WTC11 (cell line): Measurements from ENCODE around the gene RMND5B. TPM values are rescaled to one million over a fixed set of nuclear protein-coding genes. Genes with fewer than 3 reads are reported as not detected.

Source experiments
- ATAC-seq: fragments of 200-7000 bp; cut with Tn5 transposase; 2 replicates; pipeline ENCODE4 v1.10.0; 2021; ENCODE audit warnings: mild to moderate bottlenecking, moderate library complexity
- CTCF ChIA-PET: fragments of 300-600 bp; sonication (Branson Sonifier 250); formaldehyde crosslinking; loops from one replicate; lab custom pipeline; 2021; ENCODE audit warnings: antibody characterized with exemption; lab: Charles Lee
- POLR2A ChIA-PET: fragments of 350-600 bp; sonication (Branson Sonifier 250); formaldehyde crosslinking; loops from one replicate; lab custom pipeline; 2021; ENCODE audit warnings: antibody characterized with exemption; lab: Charles Lee
- DNase-seq: peaks from one replicate; pipeline ENCODE4 v3.0.0; 2021; ENCODE audit warnings: low spot score
- H3K27ac Mint-ChIP-seq: 2 replicates; pipeline ENCODE4 v1.8.0; 2021; ENCODE audit warnings: mixed read lengths
- H3K27me3 Mint-ChIP-seq: 2 replicates; pipeline ENCODE4 v1.8.0; 2021; ENCODE audit warnings: low read depth, mild to moderate bottlenecking, moderate library complexity, mixed read lengths
- H3K36me3 Mint-ChIP-seq: 2 replicates; pipeline ENCODE4 v1.8.0; 2021; ENCODE audit warnings: mixed read lengths
- H3K4me1 Mint-ChIP-seq: 2 replicates; pipeline ENCODE4 v1.8.0; 2022; ENCODE audit warnings: mixed read lengths
- H3K4me3 Mint-ChIP-seq: 2 replicates; pipeline ENCODE4 v1.8.0; 2021; ENCODE audit warnings: mild to moderate bottlenecking, moderate library complexity, mixed read lengths
- H3K9me3 Mint-ChIP-seq: 2 replicates; pipeline ENCODE4 v1.8.0; 2021; ENCODE audit warnings: mixed read lengths
- ATF3 ChIP-seq: sonication (generic); formaldehyde crosslinking; conservative IDR thresholded peaks from 2 replicates; pipeline ENCODE4 v1.8.1; 2022; ENCODE audit warnings: mild to moderate bottlenecking, missing genetic modification reagents
- ATF6 ChIP-seq: sonication (generic); formaldehyde crosslinking; IDR thresholded peaks from 2 replicates; pipeline ENCODE4 v1.8.1; 2023; ENCODE audit warnings: mild to moderate bottlenecking, missing genetic modification reagents
- CREM ChIP-seq: sonication (generic); formaldehyde crosslinking; IDR thresholded peaks from 2 replicates; pipeline ENCODE4 v1.8.1; 2022; ENCODE audit warnings: mild to moderate bottlenecking, missing genetic modification reagents, moderate library complexity
- CTCF ChIP-seq: fragments of 200-600 bp; IDR thresholded peaks from 2 replicates; pipeline ENCODE4 v1.8.0; 2022; ENCODE audit warnings: antibody characterized with exemption
- FOXP4 ChIP-seq: sonication (generic); formaldehyde crosslinking; IDR thresholded peaks from 2 replicates; pipeline ENCODE4 v1.8.0; 2022; ENCODE audit warnings: mild to moderate bottlenecking, missing genetic modification reagents
- GTF2I ChIP-seq: fragments of 250-450 bp; sonication (Bioruptor Pico); conservative IDR thresholded peaks from 2 replicates; pipeline ENCODE4 v1.4.0; 2021; ENCODE audit warnings: mild to moderate bottlenecking
- JUN ChIP-seq: sonication (generic); formaldehyde crosslinking; IDR thresholded peaks from 2 replicates; pipeline ENCODE4 v1.8.0; 2023; ENCODE audit warnings: mild to moderate bottlenecking, missing genetic modification reagents
- KAT7 ChIP-seq: sonication (generic); formaldehyde crosslinking; IDR thresholded peaks from 2 replicates; pipeline ENCODE4 v1.8.1; 2023; ENCODE audit warnings: missing genetic modification reagents, mild to moderate bottlenecking, borderline replicate concordance
- MAX ChIP-seq: sonication (generic); formaldehyde crosslinking; IDR thresholded peaks from 2 replicates; pipeline ENCODE4 v1.8.0; 2022; ENCODE audit warnings: mild to moderate bottlenecking, missing genetic modification reagents
- RELA ChIP-seq: sonication (generic); formaldehyde crosslinking; IDR thresholded peaks from 2 replicates; pipeline ENCODE4 v1.8.1; 2022; ENCODE audit warnings: missing genetic modification reagents, mild to moderate bottlenecking, borderline replicate concordance
- SOX15 ChIP-seq: fragments of 250-450 bp; sonication (Bioruptor Pico); IDR thresholded peaks from 2 replicates; pipeline ENCODE4 v1.9.0; 2021; ENCODE audit warnings: mild to moderate bottlenecking
- STAT6 ChIP-seq: sonication (generic); formaldehyde crosslinking; conservative IDR thresholded peaks from 2 replicates; pipeline ENCODE4 v1.8.1; 2023; ENCODE audit warnings: mild to moderate bottlenecking, low read depth, missing genetic modification reagents, moderate library complexity
- USF1 ChIP-seq: sonication (generic); formaldehyde crosslinking; IDR thresholded peaks from 2 replicates; pipeline ENCODE4 v1.8.0; 2022; ENCODE audit warnings: mild to moderate bottlenecking, missing genetic modification reagents
- ZMAT4 ChIP-seq: fragments of 250-450 bp; sonication (Bioruptor Pico); IDR thresholded peaks from 2 replicates; pipeline ENCODE4 v1.9.0; 2021; ENCODE audit warnings: mild to moderate bottlenecking
- ZNF121 ChIP-seq: sonication (generic); formaldehyde crosslinking; IDR thresholded peaks from 2 replicates; pipeline ENCODE4 v1.8.0; 2023; ENCODE audit warnings: missing genetic modification reagents
- ZNF281 ChIP-seq: sonication (generic); formaldehyde crosslinking; IDR thresholded peaks from 2 replicates; pipeline ENCODE4 v1.8.0; 2023; ENCODE audit warnings: mild to moderate bottlenecking, missing genetic modification reagents
- ZNF425 ChIP-seq: fragments of 250-450 bp; sonication (Bioruptor Pico); conservative IDR thresholded peaks from 2 replicates; pipeline ENCODE4 v1.9.0; 2021; ENCODE audit warnings: mild to moderate bottlenecking
- total RNA-seq: library from RNA; stranded (reverse); gene quantifications from 3 replicates; pipeline ENCODE4 v1.2.3, GENCODE V29; 2021

The RMND5B gene
- total RNA-seq, 1 experiment from 2014 or later = 93.3 TPM

- no peak for TF ChIP-seq RELA (CRISPR knock-in tag)
- TF ChIP-seq ZNF121 = no peak
- TF ChIP-seq ZNF425 = no peak
- TF ChIP-seq JUN (CRISPR knock-in tag) = no peak
- TF ChIP-seq MAX (CRISPR knock-in tag) = no peak
- TF ChIP-seq CREM (CRISPR knock-in tag) = no peak
- no peak for TF ChIP-seq ATF3 (CRISPR knock-in tag)
- no peak for TF ChIP-seq USF1
- no peak for TF ChIP-seq KAT7
- no peak for TF ChIP-seq FOXP4
- no peak for TF ChIP-seq STAT6 (CRISPR knock-in tag)
- TF ChIP-seq GTF2I (CRISPR knock-in tag) = no peak
Measured at GRCh38 chr5:178119915-178120606, 10.8 kb upstream of the RMND5B start (continued).

GRCh38 chr5:178120607-178121357, 10.0 kb upstream of the RMND5B start:
- DNase-seq = peak; percentile 83
- ChIA-PET CTCF (interaction anchor here (0.5 to 8.9 kb wide), 30 partner anchors 8 to 708 kb away, joined by 3 to 138 read pairs (median 4); partner anchors contain the start of genes NHP2 and RMND5B), POLR2A (interaction anchor here (0.6 to 1.5 kb wide), 5 partner anchors 10 to 84 kb away, joined by 3 to 10 read pairs (median 5); partner anchors contain the start of genes HNRNPAB, NHP2 and RMND5B)
- H3K4me1 Mint-ChIP-seq = peaks cover 65% of the 10 kb centered on the region
- no peaks in the 10 kb centered on the region for H3K27me3 Mint-ChIP-seq
- no peaks in the 10 kb centered on the region for H3K9me3 Mint-ChIP-seq
- peak overlapping the region; percentile 57 for H3K27ac Mint-ChIP-seq
- ATAC-seq = peak; percentile 62
- peaks cover 11% of the 10 kb centered on the region for H3K36me3 Mint-ChIP-seq
- no peak overlapping the region for H3K4me3 Mint-ChIP-seq
- TF ChIP-seq KAT7 (no peak), ZMAT4 (CRISPR knock-in tag) (no peak), ATF6 (CRISPR knock-in tag) (no peak), CTCF (peak; percentile 51; the same call in 1 of the 2 replicates), SOX15 (no peak), ZNF281 (CRISPR knock-in tag) (0 out of 2 replicates have a peak, but pooled peaks have one; percentile 24)
